Mesendoderm (in vitro differentiated cells): ENCODE measurements around the gene TNS3.

ENCODE experiments used
- DNase-seq: peaks from one replicate; pipeline ENCODE4 v3.0.0; 2013
- H2AK5ac ChIP-seq: 2 replicates; pipeline ENCODE4 v1.6.1; 2013; ENCODE audit warnings: low read length, inconsistent platforms
- H2BK120ac ChIP-seq: 2 replicates; pipeline ENCODE4 v1.6.1; 2013; ENCODE audit warnings: low read depth, mild to moderate bottlenecking, low read length, moderate library complexity, mixed read lengths
- H2BK15ac ChIP-seq: replicated peaks from 2 replicates; pipeline ENCODE4 v1.6.1; 2013; ENCODE audit warnings: low read depth, mild to moderate bottlenecking, moderate library complexity
- H2BK5ac ChIP-seq: 2 replicates; pipeline ENCODE4 v1.6.1; 2013; ENCODE audit warnings: low read length, inconsistent platforms
- H3K18ac ChIP-seq: 2 replicates; pipeline ENCODE4 v1.6.1; 2013; ENCODE audit warnings: mild to moderate bottlenecking, low read length, mixed read lengths
- H3K23ac ChIP-seq: one replicate; pipeline ENCODE4 v1.6.1; 2013; ENCODE audit warnings: low read length
- H3K27ac ChIP-seq: 2 replicates; pipeline ENCODE4 v1.5.1; 2013; ENCODE audit warnings: low read depth, mild to moderate bottlenecking, inconsistent platforms, low read length, moderate library complexity
- H3K27me3 ChIP-seq: 2 replicates; pipeline ENCODE4 v1.6.1; 2013; ENCODE audit warnings: low read length, control low read depth, mild to moderate bottlenecking, inconsistent platforms; ENCODE audit not compliant: insufficient read depth, poor library complexity
- H3K36me3 ChIP-seq: 2 replicates; pipeline ENCODE4 v1.6.1; 2013; ENCODE audit warnings: low read length, inconsistent platforms; ENCODE audit not compliant: control insufficient read depth, insufficient read depth
- H3K4ac ChIP-seq: one replicate; pipeline ENCODE4 v1.6.1; 2013; ENCODE audit warnings: low read depth, mild to moderate bottlenecking, low read length, moderate library complexity
- H3K4me1 ChIP-seq: 2 replicates; pipeline ENCODE4 v1.6.1; 2013; ENCODE audit warnings: low read depth, low read length, inconsistent platforms; ENCODE audit not compliant: control insufficient read depth
- H3K4me2 ChIP-seq: 2 replicates; pipeline ENCODE4 v1.6.1; 2013; ENCODE audit warnings: low read length
- H3K4me3 ChIP-seq: 2 replicates; pipeline ENCODE4 v1.5.1; 2013; ENCODE audit warnings: mild to moderate bottlenecking, low read length
- H3K56ac ChIP-seq: one replicate; pipeline ENCODE4 v1.6.1; 2013; ENCODE audit warnings: low read length
- H3K79me1 ChIP-seq: 2 replicates; pipeline ENCODE4 v1.6.1; 2013; ENCODE audit warnings: low read length, inconsistent platforms
- H3K79me2 ChIP-seq: 2 replicates; pipeline ENCODE4 v1.6.1; 2013; ENCODE audit warnings: mild to moderate bottlenecking, low read length; ENCODE audit not compliant: control insufficient read depth, insufficient read depth
- H3K9ac ChIP-seq: 2 replicates; pipeline ENCODE4 v1.6.1; 2013; ENCODE audit warnings: low read length, inconsistent platforms
- H4K5ac ChIP-seq: one replicate; pipeline ENCODE4 v1.6.1; 2013; ENCODE audit warnings: low read length
- H4K8ac ChIP-seq: one replicate; pipeline ENCODE4 v1.6.1; 2013; ENCODE audit warnings: low read depth, mild to moderate bottlenecking, control low read depth, low read length, moderate library complexity
- WGBS: extraction: QIAGEN DNeasy Blood & Tissue Kit; methylation state at CpG from one replicate; pipeline ENCODE4 v1.1.7; 2013; ENCODE audit warnings: low lambda C conversion rate, missing lambda C conversion rate; ENCODE audit not compliant: insufficient coverage; ENCODE audit errors: extremely low coverage; 5-methylcytosine and 5-hydroxymethylcytosine counted together

The TNS3 gene

GRCh38 chr7:47314728-47315607, 266.9 kb downstream of the TNS3 start:
- Histone ChIP-seq H3K4me1 (peaks cover 10% of the 10 kb centered on the region), H3K27me3 (no peaks in the 10 kb centered on the region), H2BK120ac (no peak overlapping the region), H2BK15ac (no peak overlapping the region), H3K23ac (peak overlapping the region; percentile 10), H4K8ac (no peak overlapping the region), H3K4ac (no peak overlapping the region), H3K9ac (no peak overlapping the region), H3K4me2 (no peak overlapping the region), H3K79me2 (no peaks in the 10 kb centered on the region), H4K5ac (no peak overlapping the region), H3K4me3 (no peak overlapping the region), H3K79me1 (no peaks in the 10 kb centered on the region), H3K18ac (no peak overlapping the region), H3K36me3 (no peaks in the 10 kb centered on the region), H3K56ac (peak overlapping the region; percentile 65), H3K27ac (no peak overlapping the region), H2AK5ac (no peak overlapping the region), H2BK5ac (no peak overlapping the region)
- peak; percentile 30 for DNase-seq
- WGBS, result no CpG with 5 or more reads among the region's 29 CpGs

- Histone ChIP-seq H3K9ac (no peak overlapping the region), H2BK15ac (no peak overlapping the region), H3K56ac (no peak overlapping the region), H3K27me3 (no peaks in the 10 kb centered on the region), H3K4ac (no peak overlapping the region), H4K5ac (no peak overlapping the region), H4K8ac (no peak overlapping the region), H3K79me2 (no peaks in the 10 kb centered on the region), H3K18ac (no peak overlapping the region), H3K79me1 (no peaks in the 10 kb centered on the region), H3K36me3 (no peaks in the 10 kb centered on the region), H3K27ac (no peak overlapping the region), H2AK5ac (no peak overlapping the region), H2BK5ac (no peak overlapping the region), H3K23ac (no peak overlapping the region), H3K4me3 (no peak overlapping the region), H2BK120ac (no peak overlapping the region), H3K4me2 (no peak overlapping the region), H3K4me1 (peaks cover 10% of the 10 kb centered on the region)
- no CpG with 5 or more reads among the region's 8 CpGs for WGBS
- no peak for DNase-seq
Measured at GRCh38 chr7:47314248-47314647, 267.7 kb downstream of the TNS3 start.

- no peak overlapping the region for H3K4me2 ChIP-seq
- no peak overlapping the region for H3K18ac ChIP-seq
- no peak overlapping the region for H3K4me3 ChIP-seq
- H2BK120ac ChIP-seq, result no peak overlapping the region
- no peaks in the 10 kb centered on the region for H3K27me3 ChIP-seq
- no peak overlapping the region for H4K5ac ChIP-seq
- H3K27ac ChIP-seq, result no peak overlapping the region
- H2BK15ac ChIP-seq, result no peak overlapping the region
- H2AK5ac ChIP-seq, result no peak overlapping the region
- H3K56ac ChIP-seq, result no peak overlapping the region
- no peak overlapping the region for H2BK5ac ChIP-seq
- H4K8ac ChIP-seq, result no peak overlapping the region
- WGBS, result no CpG with 5 or more reads among the region's 4 CpGs
- DNase-seq, result peak; percentile 73
- H3K4me1 ChIP-seq, result peaks cover 10% of the 10 kb centered on the region
- no peaks in the 10 kb centered on the region for H3K36me3 ChIP-seq
- H3K79me2 ChIP-seq, result no peaks in the 10 kb centered on the region
- no peak overlapping the region for H3K23ac ChIP-seq
- no peak overlapping the region for H3K9ac ChIP-seq
- H3K4ac ChIP-seq, result no peak overlapping the region
- H3K79me1 ChIP-seq, result no peaks in the 10 kb centered on the region
Measured at GRCh38 chr7:47313564-47313963, 268.3 kb downstream of the TNS3 start.

GRCh38 chr7:47311891-47312290, 270.0 kb downstream of the TNS3 start:
- Histone ChIP-seq H3K9ac (no peak overlapping the region), H2BK15ac (no peak overlapping the region), H2BK5ac (no peak overlapping the region), H3K23ac (no peak overlapping the region), H3K4me1 (peaks cover 10% of the 10 kb centered on the region), H3K27me3 (no peaks in the 10 kb centered on the region), H2BK120ac (no peak overlapping the region), H3K4ac (no peak overlapping the region), H3K4me3 (no peak overlapping the region), H3K36me3 (no peaks in the 10 kb centered on the region), H3K56ac (no peak overlapping the region), H4K5ac (no peak overlapping the region), H3K79me1 (no peaks in the 10 kb centered on the region), H3K27ac (no peak overlapping the region), H4K8ac (no peak overlapping the region), H3K4me2 (no peak overlapping the region), H2AK5ac (no peak overlapping the region), H3K18ac (no peak overlapping the region), H3K79me2 (no peaks in the 10 kb centered on the region)
- no CpG with 5 or more reads among the region's 4 CpGs for WGBS
- DNase-seq, result no peak

- H3K36me3 ChIP-seq, result no peaks in the 10 kb centered on the region
Measured at GRCh38 chr7:47310020-47310419, 271.9 kb downstream of the TNS3 start.

GRCh38 chr7:47308808-47309207, 273.1 kb downstream of the TNS3 start:
- Histone ChIP-seq H3K9ac (no peak overlapping the region), H4K8ac (no peak overlapping the region), H3K27me3 (no peaks in the 10 kb centered on the region), H3K4ac (no peak overlapping the region), H3K4me3 (no peak overlapping the region), H4K5ac (no peak overlapping the region), H3K79me2 (no peaks in the 10 kb centered on the region), H2BK120ac (no peak overlapping the region), H3K4me2 (no peak overlapping the region), H2BK5ac (no peak overlapping the region), H2AK5ac (no peak overlapping the region), H3K36me3 (no peaks in the 10 kb centered on the region), H2BK15ac (no peak overlapping the region), H3K27ac (no peak overlapping the region), H3K4me1 (peaks cover 4% of the 10 kb centered on the region), H3K18ac (no peak overlapping the region), H3K23ac (no peak overlapping the region), H3K56ac (no peak overlapping the region), H3K79me1 (no peaks in the 10 kb centered on the region)
- no peak for DNase-seq
- WGBS, result no CpG with 5 or more reads among the region's 6 CpGs

More at GRCh38 chr7:47310020-47310419, 271.9 kb downstream of the TNS3 start:
- no CpG with 5 or more reads among the region's 2 CpGs for WGBS
- Histone ChIP-seq H2BK120ac (no peak overlapping the region), H3K9ac (no peak overlapping the region), H3K27me3 (no peaks in the 10 kb centered on the region), H3K4ac (no peak overlapping the region), H3K79me2 (no peaks in the 10 kb centered on the region), H4K5ac (no peak overlapping the region), H3K56ac (no peak overlapping the region), H3K4me2 (no peak overlapping the region), H3K79me1 (no peaks in the 10 kb centered on the region), H3K23ac (no peak overlapping the region), H2BK5ac (no peak overlapping the region), H3K4me1 (peaks cover 9% of the 10 kb centered on the region), H2BK15ac (no peak overlapping the region), H3K27ac (no peak overlapping the region), H2AK5ac (no peak overlapping the region), H3K4me3 (no peak overlapping the region), H3K18ac (no peak overlapping the region), H4K8ac (no peak overlapping the region)
- no peak for DNase-seq
